Uterus (tissue), 2 donors: ENCODE measurements around the gene TLE3.

Source experiments
- POLR2A ChIP-seq, 2 donors: fragments of 450-650 bp; IDR thresholded peaks; one replicate each; pipeline ENCODE4 v1.6.1; 2016; ENCODE audit warnings: antibody characterized with exemption in 2 of 2, mild to moderate bottlenecking in 1 of 2, moderate library complexity in 1 of 2
- TF ChIP-seq, protein P1 (sequence below), 4 experiments: fragments of 200-600 bp in 2 of 4; fragments of 450-650 bp in 2 of 4; sonication (generic) in 2 of 4; IDR thresholded peaks; one replicate each; pipeline ENCODE4 v1.5.1; 2016 to 2019; ENCODE audit warnings: antibody characterized with exemption in 4 of 4, mild to moderate bottlenecking in 2 of 4, moderate library complexity in 1 of 4

DNA sequence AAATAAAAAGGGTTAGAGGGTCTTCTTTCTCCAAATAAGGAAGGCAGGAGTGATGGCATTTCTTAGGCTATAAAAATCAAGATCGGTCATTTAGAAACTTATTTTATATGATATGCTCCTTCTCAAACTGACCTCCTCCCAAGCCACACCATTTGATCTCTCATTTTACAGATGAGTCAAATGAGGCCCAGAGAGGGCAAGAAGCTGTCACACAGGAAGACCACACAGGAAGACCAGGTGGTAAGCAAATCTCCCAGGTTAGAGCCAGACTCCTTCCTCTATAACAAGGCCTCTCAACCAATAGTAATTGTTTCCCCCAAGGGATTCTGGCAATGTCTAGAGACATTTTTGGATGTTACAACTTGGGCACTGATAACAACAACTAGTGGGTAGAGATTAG is 13.8 kb downstream of the TLE3 start:
- no peak for TF ChIP-seq POLR2A (IDR thresholded peaks at IDR 0.05)
- TF ChIP-seq, protein P1, sequence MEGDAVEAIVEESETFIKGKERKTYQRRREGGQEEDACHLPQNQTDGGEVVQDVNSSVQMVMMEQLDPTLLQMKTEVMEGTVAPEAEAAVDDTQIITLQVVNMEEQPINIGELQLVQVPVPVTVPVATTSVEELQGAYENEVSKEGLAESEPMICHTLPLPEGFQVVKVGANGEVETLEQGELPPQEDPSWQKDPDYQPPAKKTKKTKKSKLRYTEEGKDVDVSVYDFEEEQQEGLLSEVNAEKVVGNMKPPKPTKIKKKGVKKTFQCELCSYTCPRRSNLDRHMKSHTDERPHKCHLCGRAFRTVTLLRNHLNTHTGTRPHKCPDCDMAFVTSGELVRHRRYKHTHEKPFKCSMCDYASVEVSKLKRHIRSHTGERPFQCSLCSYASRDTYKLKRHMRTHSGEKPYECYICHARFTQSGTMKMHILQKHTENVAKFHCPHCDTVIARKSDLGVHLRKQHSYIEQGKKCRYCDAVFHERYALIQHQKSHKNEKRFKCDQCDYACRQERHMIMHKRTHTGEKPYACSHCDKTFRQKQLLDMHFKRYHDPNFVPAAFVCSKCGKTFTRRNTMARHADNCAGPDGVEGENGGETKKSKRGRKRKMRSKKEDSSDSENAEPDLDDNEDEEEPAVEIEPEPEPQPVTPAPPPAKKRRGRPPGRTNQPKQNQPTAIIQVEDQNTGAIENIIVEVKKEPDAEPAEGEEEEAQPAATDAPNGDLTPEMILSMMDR (IDR thresholded peaks at IDR 0.05) = no peak
